IMR-90 (cell line): ENCODE data around the gene LLGL2. TPM values are rescaled to one million over a fixed set of nuclear protein-coding genes. Genes with fewer than 3 reads are reported as not detected.

Source experiments
- ATAC-seq: fragments of 200-7000 bp; cut with Tn5 transposase; 2 replicates; pipeline ENCODE4 v1.9.1; 2020; ENCODE audit warnings: low read depth, mild to moderate bottlenecking, moderate library complexity
- BruUV-seq: library from RNA; stranded (reverse); fragments of 400-500 nt; replicated peaks from 2 replicates; lab custom pipeline; 2021; lab: Mats Ljungman, UMichigan
- CTCF ChIA-PET: fragments of 300-600 bp; formaldehyde crosslinking; extraction: SDS; loops from one replicate; lab custom pipeline; 2021; ENCODE audit warnings: antibody characterized with exemption; lab: Yijun Ruan, JAX
- POLR2A ChIA-PET: fragments of 300-600 bp; sonication (Branson Sonifier 250); formaldehyde crosslinking; loops from one replicate; lab custom pipeline; 2022; ENCODE audit warnings: antibody characterized with exemption; ENCODE audit not compliant: unreplicated experiment; lab: Charles Lee
- DNase-seq: peaks from one replicate; pipeline ENCODE4 v3.0.0; 2013
- H2AFZ ChIP-seq: replicated peaks from 2 replicates; pipeline ENCODE3; 2013; ENCODE audit warnings: low read length, mild to moderate bottlenecking; ENCODE audit not compliant: poor library complexity
- H2AK5ac ChIP-seq: 2 replicates; pipeline ENCODE4 v1.6.1; 2013; ENCODE audit warnings: low read depth, low read length, inconsistent platforms
- H2AK9ac ChIP-seq: replicated peaks from 2 replicates; pipeline ENCODE3; 2013; ENCODE audit warnings: mild to moderate bottlenecking, low read depth, low read length, moderate library complexity; ENCODE audit not compliant: poor library complexity
- H2BK120ac ChIP-seq: 2 replicates; pipeline ENCODE4 v1.6.1; 2013; ENCODE audit warnings: low read depth, low read length, inconsistent platforms
- H2BK15ac ChIP-seq: 3 replicates; pipeline ENCODE4 v1.6.1; 2013; ENCODE audit warnings: low read depth, low read length, inconsistent platforms
- H2BK20ac ChIP-seq: 2 replicates; pipeline ENCODE4 v1.6.1; 2013; ENCODE audit warnings: low read depth, mild to moderate bottlenecking, inconsistent platforms, low read length, moderate library complexity
- H2BK5ac ChIP-seq: 2 replicates; pipeline ENCODE4 v1.6.1; 2013; ENCODE audit warnings: mild to moderate bottlenecking, low read depth, low read length, inconsistent platforms; ENCODE audit not compliant: poor library complexity, severe bottlenecking
- H3K14ac ChIP-seq: replicated peaks from 2 replicates; pipeline ENCODE4 v1.6.1; 2013; ENCODE audit warnings: low read depth, low read length, inconsistent platforms
- H3K18ac ChIP-seq: 2 replicates; pipeline ENCODE4 v1.6.1; 2013; ENCODE audit warnings: low read depth, low read length, control low read depth
- H3K23ac ChIP-seq: 2 replicates; pipeline ENCODE4 v1.6.1; 2013; ENCODE audit warnings: low read depth, low read length, inconsistent platforms
- H3K27ac ChIP-seq: 2 replicates; pipeline ENCODE4 v1.5.1; 2013; ENCODE audit warnings: mild to moderate bottlenecking, control low read depth, low read length; ENCODE audit not compliant: insufficient read depth
- H3K27me3 ChIP-seq: 2 replicates; pipeline ENCODE4 v1.6.1; 2013; ENCODE audit warnings: low read length; ENCODE audit not compliant: control insufficient read depth, insufficient read depth
- H3K36me3 ChIP-seq: 2 replicates; pipeline ENCODE4 v1.6.1; 2013; ENCODE audit warnings: low read length, mixed read lengths; ENCODE audit not compliant: control insufficient read depth, insufficient read depth
- H3K4ac ChIP-seq: 2 replicates; pipeline ENCODE4 v1.6.1; 2013; ENCODE audit warnings: low read depth, low read length, inconsistent platforms
- H3K4me1 ChIP-seq: 2 replicates; pipeline ENCODE4 v1.6.1; 2013; ENCODE audit warnings: low read length, mixed read lengths; ENCODE audit not compliant: control insufficient read depth, insufficient read depth
- H3K4me2 ChIP-seq: 2 replicates; pipeline ENCODE4 v1.6.1; 2013; ENCODE audit warnings: low read depth, mild to moderate bottlenecking, control low read depth, low read length, moderate library complexity
- H3K4me3 ChIP-seq: 2 replicates; pipeline ENCODE4 v1.5.1; 2013; ENCODE audit warnings: low read depth, mild to moderate bottlenecking, control low read depth, low read length, moderate library complexity; ENCODE audit not compliant: insufficient read depth
- H3K56ac ChIP-seq: 2 replicates; pipeline ENCODE4 v1.6.1; 2013; ENCODE audit warnings: low read length, inconsistent platforms; ENCODE audit not compliant: insufficient read depth; ENCODE audit errors: extremely low read depth
- H3K79me1 ChIP-seq, 2 experiments: 2 replicates each; pipeline ENCODE4 v1.6.1; 2013; ENCODE audit warnings: low read length in 2 of 2, inconsistent platforms in 1 of 2, low read depth in 1 of 2
- H3K9ac ChIP-seq: 2 replicates; pipeline ENCODE4 v1.6.1; 2013; ENCODE audit warnings: low read depth, low read length, control low read depth
- H3K9me1 ChIP-seq: 2 replicates; pipeline ENCODE4 v1.6.1; 2013; ENCODE audit warnings: low read length, inconsistent platforms; ENCODE audit not compliant: insufficient read depth
- H3K9me3 ChIP-seq: 2 replicates; pipeline ENCODE4 v1.6.1; 2013; ENCODE audit warnings: low read length; ENCODE audit not compliant: control insufficient read depth, insufficient read depth
- H4K20me1 ChIP-seq: 2 replicates; pipeline ENCODE4 v1.6.1; 2013; ENCODE audit warnings: low read length, inconsistent platforms; ENCODE audit not compliant: insufficient read depth
- H4K5ac ChIP-seq: 2 replicates; pipeline ENCODE4 v1.6.1; 2013; ENCODE audit warnings: mild to moderate bottlenecking, low read depth, low read length, control low read depth
- H4K8ac ChIP-seq, 2 experiments: 2 replicates each; pipeline ENCODE4 v1.6.1; 2013; ENCODE audit warnings: low read depth in 2 of 2, low read length in 2 of 2, control low read depth in 1 of 2, inconsistent platforms in 1 of 2
- H4K91ac ChIP-seq: 2 replicates; pipeline ENCODE4 v1.6.1; 2013; ENCODE audit warnings: low read depth, low read length, inconsistent platforms; ENCODE audit not compliant: insufficient read depth
- CHD1 ChIP-seq: IDR thresholded peaks from 2 replicates; pipeline ENCODE4 v1.6.1; 2012; ENCODE audit warnings: low read depth, low read length, improper control_type of control experiment
- CTCF ChIP-seq: conservative IDR thresholded peaks from 2 replicates; pipeline ENCODE4 v1.5.1; 2012; ENCODE audit warnings: mild to moderate bottlenecking, low read depth, low read length, improper control_type of control experiment
- RAD21 ChIP-seq: IDR thresholded peaks from 2 replicates; pipeline ENCODE4 v1.6.1; 2012; ENCODE audit warnings: low read length, improper control_type of control experiment
- WGBS, 2 experiments: methylation state at CpG; one replicate each; pipeline versions ENCODE4 v1.1.5 to v1.1.7; 2013; ENCODE audit warnings: missing lambda C conversion rate in 2 of 2; ENCODE audit not compliant: insufficient read length in 1 of 2; ENCODE audit errors: extremely low coverage in 2 of 2; 5-methylcytosine and 5-hydroxymethylcytosine counted together
- dilution Hi-C: fragments of 300-500 bp; cut with HindIII; formaldehyde crosslinking; loops from one replicate; pipeline ENCODE4 v1.14.3; 2018; ENCODE audit warnings: low sequenced_read_pairs; ENCODE audit not compliant: unreplicated experiment
- in situ Hi-C: fragments of 300-500 bp; cut with MboI; formaldehyde crosslinking; loops from 3 replicates; pipeline ENCODE4 v1.14.3; 2019; ENCODE audit warnings: low sequenced_read_pairs, inconsistent platforms, mixed read lengths
- intact Hi-C: fragments of 100-400 bp; cut with micrococcal nuclease; formaldehyde crosslinking; loops from 2 replicates; pipeline ENCODE4 v1.10.0; 2022
- polyA plus RNA-seq, 3 experiments: library from polyadenylated mRNA; depleted of rRNA; stranded (reverse); fragments of >200 nt; gene quantifications; 2 replicates each; pipeline ENCODE4 v1.2.3, GENCODE V29; 2012; ENCODE audit warnings: low replicate concordance in 1 of 3
- total RNA-seq: library from RNA; depleted of rRNA; stranded (reverse); fragments of >200 nt; gene quantifications from 2 replicates; pipeline ENCODE4 v1.2.3, GENCODE V29; 2012
- TF ChIP-seq, protein P1 (sequence below): fragments of 150-350 bp; IDR thresholded peaks from 2 replicates; pipeline ENCODE4 v1.6.1; 2017; ENCODE audit warnings: mild to moderate bottlenecking, antibody characterized with exemption, low read length, low read depth

LLGL2 gene
- total and polyA plus RNA-seq, 2 of the 4 experiments (the other 2 are of a cell fraction) = 0.54 to 0.72 TPM

DNA sequence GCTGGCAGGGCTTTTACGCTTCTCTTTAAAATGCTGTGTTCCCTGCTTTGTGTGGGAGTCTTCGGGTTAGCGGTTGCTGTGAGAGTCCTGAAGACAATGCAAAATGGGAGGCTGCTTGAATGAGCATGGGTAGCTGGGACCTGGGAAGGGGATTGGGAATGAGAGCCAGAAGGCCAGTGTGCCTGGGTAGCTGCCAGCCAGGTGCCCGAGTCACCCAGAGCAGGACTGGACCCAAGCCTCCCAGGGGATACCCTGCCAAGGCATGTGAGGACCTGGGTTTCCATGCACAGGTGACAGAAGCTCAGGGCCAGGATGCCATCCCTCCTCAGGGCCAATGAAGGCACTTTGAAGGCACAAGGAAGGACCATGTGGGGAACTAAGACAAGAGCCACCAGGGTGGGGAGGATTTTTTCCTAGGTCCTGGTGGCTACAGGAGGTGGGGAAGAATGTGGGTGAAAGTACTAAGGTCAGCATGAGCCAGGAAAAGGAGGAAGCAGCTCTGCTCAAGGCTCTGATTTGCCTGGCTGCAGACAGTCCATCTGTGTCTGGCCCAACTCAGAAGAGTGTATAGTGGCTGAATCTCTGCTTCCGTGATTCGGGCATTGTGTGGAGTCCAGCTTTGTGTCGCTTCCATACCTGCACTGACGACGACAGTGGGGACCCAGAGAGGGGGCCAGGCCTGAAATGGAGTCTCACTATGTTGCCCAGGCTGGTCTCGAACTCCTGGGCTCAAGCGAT is 48.6 kb upstream of the LLGL2 start:
- Histone ChIP-seq H4K8ac (no peak overlapping the region; a peak in 1 of 4 replicates), H3K27ac (no peak overlapping the region), H3K9me1 (peaks cover 4% of the 10 kb centered on the region; the same call in 1 of the 2 replicates), H4K20me1 (peaks cover 33% of the 10 kb centered on the region), H2BK15ac (no peak overlapping the region), H3K79me1 (peaks cover 22 to 54% of the 10 kb centered on the region in 2 experiments), H3K36me3 (peaks cover 17% of the 10 kb centered on the region; the same call in 1 of the 2 replicates), H3K27me3 (no peaks in the 10 kb centered on the region), H4K5ac (no peak overlapping the region), H3K56ac (no peak overlapping the region), H3K4me1 (peaks cover 10% of the 10 kb centered on the region), H3K4me2 (0 out of 2 replicates have a peak overlapping the region, but pooled peaks have one; percentile 1), H2BK5ac (no peak overlapping the region), H3K9me3 (no peaks in the 10 kb centered on the region), H3K4ac (0 out of 2 replicates have a peak overlapping the region, but pooled peaks have one; percentile 2), H3K4me3 (no peak overlapping the region), H2AK9ac (peak overlapping the region; percentile 70), H4K91ac (peak overlapping the region; percentile 10; the same call in 1 of the 2 replicates), H3K23ac (no peak overlapping the region), H2BK120ac (no peak overlapping the region), H2AFZ (peak overlapping the region; percentile 34), H3K9ac (no peak overlapping the region), H3K18ac (no peak overlapping the region), H2AK5ac (peak overlapping the region; percentile 6; the same call in 1 of the 2 replicates), H2BK20ac (0 out of 2 replicates have a peak overlapping the region, but pooled peaks have one; percentile 25), H3K14ac (peak overlapping the region; percentile 31)
- ChIA-PET POLR2A (no interaction called here), CTCF (interaction anchor here (0.7 kb wide), 1 partner anchor 51 kb away, joined by 3 read pairs; no protein-coding TSS in a partner anchor)
- no peak for TF ChIP-seq RAD21
- TF ChIP-seq, protein P1, sequence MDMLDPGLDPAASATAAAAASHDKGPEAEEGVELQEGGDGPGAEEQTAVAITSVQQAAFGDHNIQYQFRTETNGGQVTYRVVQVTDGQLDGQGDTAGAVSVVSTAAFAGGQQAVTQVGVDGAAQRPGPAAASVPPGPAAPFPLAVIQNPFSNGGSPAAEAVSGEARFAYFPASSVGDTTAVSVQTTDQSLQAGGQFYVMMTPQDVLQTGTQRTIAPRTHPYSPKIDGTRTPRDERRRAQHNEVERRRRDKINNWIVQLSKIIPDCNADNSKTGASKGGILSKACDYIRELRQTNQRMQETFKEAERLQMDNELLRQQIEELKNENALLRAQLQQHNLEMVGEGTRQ = no peak
- no peak for TF ChIP-seq CTCF
- no peak for TF ChIP-seq CHD1
- no TSS peak for BruUV-seq
- dilution Hi-C loops (no loop called here), in situ Hi-C loops (no loop called here), intact Hi-C loops (no loop called here)
- ATAC-seq (no peak), DNase-seq (no peak)
- WGBS, 2 experiments = 85% methylated on average over 7 of the region's 11 CpGs; no CpG with 5 or more reads in 1 of the 2 experiments
